GM12864 (cell line): ENCODE results near the gene MLH1.
"Not testable (repeated sequence)": the region's sequence is repeated elsewhere in the genome, so short reads cannot be mapped to it uniquely, and the experiment has no call there.

Source experiments
- DNase-seq: peaks from one replicate; pipeline ENCODE4 v3.0.0-alpha.2; 2011; ENCODE audit warnings: low read depth
- H3K4me3 ChIP-seq: 2 replicates; pipeline ENCODE4 v1.5.1; 2011; ENCODE audit warnings: mild to moderate bottlenecking, low read depth, low read length, control low read depth
- TF ChIP-seq, protein P1 (sequence below): IDR thresholded peaks from 2 replicates; pipeline ENCODE4 v1.5.1; 2011; ENCODE audit warnings: low read depth, mild to moderate bottlenecking, moderate library complexity, low read length, control low read depth, inconsistent platforms; ENCODE audit errors: missing control alignments

MLH1 gene

GRCh38 chr3:36993326-36994283 is at the start of gene MLH1:
MLH1 (plus strand) TSS chr3:36993518; CDS start chr3:36993548, 30 bp downstream.
- DNase-seq, result peak; percentile 100
- TF ChIP-seq, protein P1, sequence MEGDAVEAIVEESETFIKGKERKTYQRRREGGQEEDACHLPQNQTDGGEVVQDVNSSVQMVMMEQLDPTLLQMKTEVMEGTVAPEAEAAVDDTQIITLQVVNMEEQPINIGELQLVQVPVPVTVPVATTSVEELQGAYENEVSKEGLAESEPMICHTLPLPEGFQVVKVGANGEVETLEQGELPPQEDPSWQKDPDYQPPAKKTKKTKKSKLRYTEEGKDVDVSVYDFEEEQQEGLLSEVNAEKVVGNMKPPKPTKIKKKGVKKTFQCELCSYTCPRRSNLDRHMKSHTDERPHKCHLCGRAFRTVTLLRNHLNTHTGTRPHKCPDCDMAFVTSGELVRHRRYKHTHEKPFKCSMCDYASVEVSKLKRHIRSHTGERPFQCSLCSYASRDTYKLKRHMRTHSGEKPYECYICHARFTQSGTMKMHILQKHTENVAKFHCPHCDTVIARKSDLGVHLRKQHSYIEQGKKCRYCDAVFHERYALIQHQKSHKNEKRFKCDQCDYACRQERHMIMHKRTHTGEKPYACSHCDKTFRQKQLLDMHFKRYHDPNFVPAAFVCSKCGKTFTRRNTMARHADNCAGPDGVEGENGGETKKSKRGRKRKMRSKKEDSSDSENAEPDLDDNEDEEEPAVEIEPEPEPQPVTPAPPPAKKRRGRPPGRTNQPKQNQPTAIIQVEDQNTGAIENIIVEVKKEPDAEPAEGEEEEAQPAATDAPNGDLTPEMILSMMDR, result no peak
- peak within 1 kb of the TSS; percentile 72 for H3K4me3 ChIP-seq

DNA sequence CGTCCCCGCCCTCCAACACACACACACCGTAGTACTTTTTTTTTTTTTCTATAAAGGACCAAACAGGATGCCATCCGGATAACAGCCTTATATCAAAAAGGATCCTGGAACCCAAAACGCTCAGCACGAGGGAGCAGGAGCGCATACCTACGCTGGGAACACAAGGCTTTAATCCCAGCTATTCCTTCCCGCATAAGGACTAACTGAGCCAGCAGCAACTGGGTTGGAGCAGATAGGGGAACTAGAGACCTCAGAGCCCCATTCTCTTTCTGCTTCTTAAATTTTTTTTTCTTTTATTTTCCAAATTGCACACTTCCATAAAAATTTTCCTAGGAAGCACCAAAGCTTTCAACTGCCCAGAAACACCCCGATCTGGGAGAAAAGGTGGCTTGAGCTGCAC is 49.7 kb upstream of the MLH1 start:
- peak overlapping the region; percentile 56 for H3K4me3 ChIP-seq
- DNase-seq, result no peak
- TF ChIP-seq, protein P1, result no peak

DNA sequence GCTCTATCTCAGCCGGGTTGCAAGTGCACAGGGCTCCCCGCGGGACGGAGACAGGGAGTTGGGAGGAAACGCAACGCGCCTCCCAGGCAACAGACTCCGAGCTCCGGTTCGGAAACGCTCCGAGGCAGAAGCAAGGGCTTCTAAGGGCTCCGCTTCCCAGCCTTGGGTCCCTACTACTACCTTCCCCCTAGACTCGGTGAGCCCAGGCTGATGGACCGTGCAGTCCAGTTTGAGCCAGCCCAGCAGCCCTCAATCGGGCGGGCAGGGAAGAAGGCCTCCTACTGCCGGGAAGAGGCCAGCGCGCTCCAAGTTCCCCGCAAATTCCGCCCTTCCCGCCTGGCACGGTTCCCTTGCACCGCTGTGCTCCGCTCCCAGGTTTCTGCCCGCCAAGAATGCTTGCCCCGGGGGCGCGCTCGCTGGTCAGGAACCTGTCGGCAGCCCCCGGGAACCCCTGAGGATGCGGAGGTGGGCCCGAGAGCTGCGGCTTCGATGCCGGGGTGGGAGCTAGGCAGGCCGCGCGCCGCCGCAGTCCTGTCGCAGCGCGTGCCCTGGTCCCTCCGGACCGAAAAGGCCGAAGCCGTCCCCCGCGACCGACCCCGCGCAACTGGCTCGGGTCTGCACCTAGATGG is 49.2 kb upstream of the MLH1 start:
- H3K4me3 ChIP-seq, result peak overlapping the region; percentile 56

DNA sequence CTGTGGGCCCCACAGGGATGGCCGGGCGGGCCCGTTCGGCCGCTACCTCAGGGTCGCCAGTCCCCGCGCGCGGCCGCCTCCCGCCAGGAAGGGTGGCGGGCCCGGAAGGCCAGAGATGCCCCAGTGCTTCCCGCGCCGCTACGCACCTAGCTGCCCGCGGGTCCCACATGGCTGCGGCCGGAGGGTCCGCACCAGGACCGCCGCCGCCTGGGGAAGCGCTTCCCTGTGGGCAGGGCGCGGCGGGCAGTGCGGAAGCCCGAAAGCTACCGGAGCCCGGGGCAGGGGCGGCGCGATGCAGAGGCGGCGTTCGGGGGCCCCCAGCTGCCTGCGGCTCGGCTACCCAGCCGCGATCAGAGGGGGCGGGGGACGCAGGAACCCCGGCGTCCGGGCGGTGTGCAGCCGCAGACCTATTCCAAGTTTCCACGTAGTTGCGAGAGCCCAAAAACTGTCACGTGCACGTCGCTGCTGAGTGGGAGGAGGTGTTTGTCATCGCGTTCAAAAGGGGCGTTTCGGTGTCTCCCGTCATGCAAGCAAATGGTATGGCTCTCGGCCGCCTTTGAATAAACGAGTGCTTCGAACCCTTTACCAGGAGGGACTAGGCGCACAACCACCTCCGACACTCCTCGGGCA is 48.6 kb upstream of the MLH1 start, which contains the start of gene TRANK1:
TRANK1 (minus strand) TSS at position 414 of the 630 bp plus-strand sequence; CDS start at position 169, 245 bp downstream.
- TF ChIP-seq, protein P1, result no peak
- H3K4me3 ChIP-seq, result peak within 1 kb of the TSS; percentile 56
- peak; percentile 49 for DNase-seq

More for the DNA sequence above, 49.2 kb upstream of the MLH1 start:
- no peak for DNase-seq
- TF ChIP-seq, protein P1, result no peak

- TF ChIP-seq, protein P1, result no peak
- peak overlapping the region; percentile 56 for H3K4me3 ChIP-seq
- DNase-seq, result no peak
Observed at GRCh38 chr3:36945333-36945980, 47.9 kb upstream of the MLH1 start.

DNA sequence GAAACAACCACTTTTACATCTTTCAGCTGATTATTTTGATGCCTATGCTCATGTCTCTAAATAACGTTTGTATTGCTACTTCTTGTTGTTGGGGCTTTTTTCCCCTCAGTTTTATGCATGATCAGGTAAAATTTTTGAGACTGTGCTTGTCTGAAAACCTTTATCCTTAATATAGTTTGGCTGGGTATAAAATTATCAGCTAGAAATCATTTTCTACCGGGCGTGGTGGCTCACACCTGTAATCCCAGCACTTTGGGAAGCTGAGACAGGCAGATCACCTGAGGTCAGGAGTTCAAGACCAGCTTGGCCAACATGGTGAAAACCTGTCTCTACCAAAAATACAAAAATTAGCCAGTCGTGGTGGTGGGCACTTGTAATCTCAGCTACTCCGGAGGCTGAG is 45.5 kb upstream of the MLH1 start:
- DNase-seq, H3K4me3 ChIP-seq: not testable (repeated sequence)
